EH (cell line): ENCODE results near the gene MZT2B.
"Not testable (repeated sequence)": the region's sequence is repeated elsewhere in the genome, so short reads cannot be mapped to it uniquely, and the experiment has no call there.

ENCODE experiments used
- DNase-seq: peaks from one replicate; pipeline ENCODE4 v3.0.0-alpha.2; 2015; ENCODE audit warnings: low read depth

The MZT2B gene

GRCh38 chr2:130219147-130219546, 37.1 kb downstream of the MZT2B start:
- not testable (repeated sequence) for DNase-seq

GRCh38 chr2:130220505-130220904, 38.4 kb downstream of the MZT2B start:
- DNase-seq = not testable (repeated sequence)

- DNase-seq = not testable (repeated sequence)
These were observed 40.5 kb downstream of the MZT2B start for GRCh38 chr2:130222523-130222922.

- DNase-seq = not testable (repeated sequence)
These were observed 45.9 kb downstream of the MZT2B start for GRCh38 chr2:130228005-130228404.

GRCh38 chr2:130228467-130229160, 46.6 kb downstream of the MZT2B start:
- DNase-seq = not testable (repeated sequence)

GRCh38 chr2:130229161-130229510, 47.1 kb downstream of the MZT2B start:
- not testable (repeated sequence) for DNase-seq

GRCh38 chr2:130230376-130230775, 48.3 kb downstream of the MZT2B start:
- DNase-seq = not testable (repeated sequence)

- not testable (repeated sequence) for DNase-seq
These were observed 48.8 kb downstream of the MZT2B start for GRCh38 chr2:130230907-130231306.

GRCh38 chr2:130231656-130232055, 49.6 kb downstream of the MZT2B start:
- DNase-seq = no peak

GRCh38 chr2:130233066-130233465, 51.0 kb downstream of the MZT2B start:
- DNase-seq = not testable (repeated sequence)

GRCh38 chr2:130239581-130239980, 57.5 kb downstream of the MZT2B start:
- not testable (repeated sequence) for DNase-seq
